Measurements from ENCODE around the gene SNRPA. TPM values are rescaled to one million over a fixed set of nuclear protein-coding genes. Genes with fewer than 3 reads are reported as not detected.

Gene SNRPA
- total and polyA plus RNA-seq, 2 experiments from 2014 or later = 25.1 to 86.9 TPM

- no peak overlapping the region for H3K4me2 ChIP-seq
Measured at GRCh38 chr19:40739030-40739839, 11.8 kb upstream of the SNRPA start.

GRCh38 chr19:40739871-40740703, 10.9 kb upstream of the SNRPA start:
- Histone ChIP-seq H3K9me3 (ENCODE audit: low read depth) (no peaks in the 10 kb centered on the region), H3K27ac (peak overlapping the region; percentile 68), H4K20me1 (ENCODE audit: insufficient read depth, poor library complexity, severe bottlenecking) (no peaks in the 10 kb centered on the region), H3K36me3 (replicated peaks; ENCODE audit: insufficient read depth, low read depth) (no peaks in the 10 kb centered on the region), H3K79me2 (no peaks in the 10 kb centered on the region), H3K4me3 (no peak overlapping the region), H3K4me2 (no peak overlapping the region), H3K27me3 (no peaks in the 10 kb centered on the region), H3K4me1 (ENCODE audit: insufficient read depth) (peaks cover 7% of the 10 kb centered on the region), H3K9me2 (replicated peaks; ENCODE audit: insufficient read depth) (no peaks in the 10 kb centered on the region), H2AFZ (no peak overlapping the region)
- no peak for DNase-seq (ENCODE audit: low spot score)
- TF ChIP-seq EZH2phosphoT487 (IDR thresholded peaks at IDR 0.05; ENCODE audit: low read depth, severe bottlenecking, unreplicated experiment) (no peak), EZH2 (IDR thresholded peaks at IDR 0.05; ENCODE audit: borderline replicate concordance) (no peak)
- TF ChIP-seq, protein P1, sequence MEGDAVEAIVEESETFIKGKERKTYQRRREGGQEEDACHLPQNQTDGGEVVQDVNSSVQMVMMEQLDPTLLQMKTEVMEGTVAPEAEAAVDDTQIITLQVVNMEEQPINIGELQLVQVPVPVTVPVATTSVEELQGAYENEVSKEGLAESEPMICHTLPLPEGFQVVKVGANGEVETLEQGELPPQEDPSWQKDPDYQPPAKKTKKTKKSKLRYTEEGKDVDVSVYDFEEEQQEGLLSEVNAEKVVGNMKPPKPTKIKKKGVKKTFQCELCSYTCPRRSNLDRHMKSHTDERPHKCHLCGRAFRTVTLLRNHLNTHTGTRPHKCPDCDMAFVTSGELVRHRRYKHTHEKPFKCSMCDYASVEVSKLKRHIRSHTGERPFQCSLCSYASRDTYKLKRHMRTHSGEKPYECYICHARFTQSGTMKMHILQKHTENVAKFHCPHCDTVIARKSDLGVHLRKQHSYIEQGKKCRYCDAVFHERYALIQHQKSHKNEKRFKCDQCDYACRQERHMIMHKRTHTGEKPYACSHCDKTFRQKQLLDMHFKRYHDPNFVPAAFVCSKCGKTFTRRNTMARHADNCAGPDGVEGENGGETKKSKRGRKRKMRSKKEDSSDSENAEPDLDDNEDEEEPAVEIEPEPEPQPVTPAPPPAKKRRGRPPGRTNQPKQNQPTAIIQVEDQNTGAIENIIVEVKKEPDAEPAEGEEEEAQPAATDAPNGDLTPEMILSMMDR (IDR thresholded peaks at IDR 0.05; ENCODE audit: poor library complexity) = no peak
- WGBS (ENCODE audit: low lambda C conversion rate, missing lambda C conversion rate) = 90% methylated on average over 16 of the region's 16 CpGs

More at GRCh38 chr19:40739030-40739839, 11.8 kb upstream of the SNRPA start:
- H4K20me1 ChIP-seq (ENCODE audit: insufficient read depth, poor library complexity, severe bottlenecking) = no peaks in the 10 kb centered on the region
- no peaks in the 10 kb centered on the region for H3K27me3 ChIP-seq
- no peaks in the 10 kb centered on the region for H3K36me3 ChIP-seq (replicated peaks; ENCODE audit: insufficient read depth, low read depth)
- no peak overlapping the region for H2AFZ ChIP-seq
- H3K79me2 ChIP-seq = no peaks in the 10 kb centered on the region
- no peaks in the 10 kb centered on the region for H3K4me1 ChIP-seq (ENCODE audit: insufficient read depth)
- no peak overlapping the region for H3K4me3 ChIP-seq
- no peak for DNase-seq (ENCODE audit: low spot score)
- 93% methylated on average over 22 of the region's 22 CpGs for WGBS (ENCODE audit: low lambda C conversion rate, missing lambda C conversion rate)
- TF ChIP-seq EZH2 (IDR thresholded peaks at IDR 0.05; ENCODE audit: borderline replicate concordance) = no peak
- TF ChIP-seq EZH2phosphoT487 (IDR thresholded peaks at IDR 0.05; ENCODE audit: low read depth, severe bottlenecking, unreplicated experiment) = no peak
- TF ChIP-seq, protein P1 (IDR thresholded peaks at IDR 0.05; ENCODE audit: poor library complexity) = no peak
- no peak overlapping the region for H3K27ac ChIP-seq
- no peaks in the 10 kb centered on the region for H3K9me2 ChIP-seq (replicated peaks; ENCODE audit: insufficient read depth)
- H3K9me3 ChIP-seq (ENCODE audit: low read depth) = no peaks in the 10 kb centered on the region

DNA sequence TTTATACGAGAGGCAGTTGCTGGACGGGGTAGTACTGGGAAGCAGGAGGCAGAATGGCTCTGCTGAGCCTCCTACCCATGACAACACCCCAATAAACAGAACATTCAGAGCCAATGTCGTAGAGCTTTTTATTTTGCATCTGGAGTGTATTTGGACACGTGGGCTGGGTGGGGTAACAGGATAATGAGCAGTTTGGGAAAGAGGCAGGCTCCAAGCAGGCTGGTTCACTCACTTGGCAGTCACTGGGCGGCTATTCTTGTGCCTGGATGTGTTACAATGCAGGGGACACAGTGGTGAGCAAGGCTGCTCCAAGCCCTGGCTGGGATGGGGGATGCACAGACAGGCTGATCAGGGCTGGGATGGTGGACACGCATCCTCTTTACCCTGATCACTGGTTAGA, 10.3 kb upstream of the SNRPA start:
- H3K4me1 ChIP-seq (ENCODE audit: insufficient read depth) = peaks cover 10% of the 10 kb centered on the region
- H4K20me1 ChIP-seq (ENCODE audit: insufficient read depth, poor library complexity, severe bottlenecking) = no peaks in the 10 kb centered on the region
- H3K9me3 ChIP-seq (ENCODE audit: low read depth) = no peaks in the 10 kb centered on the region
- no peaks in the 10 kb centered on the region for H3K9me2 ChIP-seq (replicated peaks; ENCODE audit: insufficient read depth)
- no peaks in the 10 kb centered on the region for H3K27me3 ChIP-seq
- H3K27ac ChIP-seq = peak overlapping the region; percentile 68
- WGBS (ENCODE audit: low lambda C conversion rate, missing lambda C conversion rate) = 75% methylated on average over 6 of the region's 6 CpGs
- H3K79me2 ChIP-seq = no peaks in the 10 kb centered on the region
- H3K36me3 ChIP-seq (replicated peaks; ENCODE audit: insufficient read depth, low read depth) = no peaks in the 10 kb centered on the region
- TF ChIP-seq, protein P1 (IDR thresholded peaks at IDR 0.05; ENCODE audit: poor library complexity) = no peak
- TF ChIP-seq EZH2phosphoT487 (IDR thresholded peaks at IDR 0.05; ENCODE audit: low read depth, severe bottlenecking, unreplicated experiment) (no peak), EZH2 (IDR thresholded peaks at IDR 0.05; ENCODE audit: borderline replicate concordance) (no peak)
- no peak overlapping the region for H3K4me3 ChIP-seq
- DNase-seq (ENCODE audit: low spot score) = no peak
- no peak overlapping the region for H2AFZ ChIP-seq
- no peak overlapping the region for H3K4me2 ChIP-seq
